Neural progenitor cell (in vitro differentiated cells): ENCODE results near the gene HMG20A. TPM values are rescaled to one million over a fixed set of nuclear protein-coding genes. Genes with fewer than 3 reads are reported as not detected.

Source experiments
- DNase-seq: peaks from one replicate; pipeline ENCODE4 v3.0.0-alpha.2; 2016; ENCODE audit warnings: low spot score
- H2AFZ ChIP-seq: fragments of 200-600 bp; sonication (generic); replicated peaks from 2 replicates; pipeline ENCODE4 v1.6.1; 2016; ENCODE audit warnings: antibody characterized with exemption
- H3F3A ChIP-seq: fragments of 200-600 bp; sonication (generic); 2 replicates; pipeline ENCODE4 v1.6.1; 2016; ENCODE audit warnings: antibody characterized with exemption, low read depth
- H3K27ac ChIP-seq: fragments of 200-600 bp; sonication (generic); 2 replicates; pipeline ENCODE4 v1.5.1; 2016; ENCODE audit warnings: mild to moderate bottlenecking
- H3K27me3 ChIP-seq: fragments of 200-600 bp; sonication (generic); 2 replicates; pipeline ENCODE4 v1.6.1; 2016; ENCODE audit warnings: mild to moderate bottlenecking, moderate library complexity
- H3K36me3 ChIP-seq: fragments of 200-600 bp; sonication (generic); 2 replicates; pipeline ENCODE4 v1.5.1; 2016
- H3K4me1 ChIP-seq: fragments of 200-600 bp; sonication (generic); 2 replicates; pipeline ENCODE4 v1.6.1; 2016; ENCODE audit warnings: mixed run types
- H3K4me2 ChIP-seq: fragments of 200-600 bp; sonication (generic); 2 replicates; pipeline ENCODE4 v1.6.1; 2016
- H3K4me3 ChIP-seq: fragments of 200-600 bp; sonication (generic); 2 replicates; pipeline ENCODE4 v1.5.1; 2016
- H3K79me2 ChIP-seq: fragments of 200-600 bp; sonication (generic); 2 replicates; pipeline ENCODE4 v1.6.1; 2016; ENCODE audit warnings: low read depth
- H3K9ac ChIP-seq: fragments of 200-600 bp; sonication (generic); 2 replicates; pipeline ENCODE4 v1.6.1; 2016
- H3K9me3 ChIP-seq: fragments of 200-600 bp; sonication (generic); 2 replicates; pipeline ENCODE4 v1.5.1; 2016; ENCODE audit warnings: low read depth
- H4K20me1 ChIP-seq: fragments of 200-600 bp; sonication (generic); 2 replicates; pipeline ENCODE4 v1.6.1; 2016; ENCODE audit warnings: low read depth
- H3K27ac Mint-ChIP-seq: 3 replicates; pipeline ENCODE4 v1.8.0; 2021; ENCODE audit warnings: mixed read lengths
- H3K27me3 Mint-ChIP-seq: 2 replicates; pipeline ENCODE4 v1.8.0; 2022; ENCODE audit warnings: low read depth, mild to moderate bottlenecking, inconsistent platforms, moderate library complexity, mixed read lengths; ENCODE audit not compliant: insufficient read depth
- H3K36me3 Mint-ChIP-seq: 3 replicates; pipeline ENCODE4 v1.8.0; 2021; ENCODE audit warnings: mixed read lengths
- H3K4me1 Mint-ChIP-seq: 3 replicates; pipeline ENCODE4 v1.8.0; 2021; ENCODE audit warnings: mixed read lengths
- H3K4me3 Mint-ChIP-seq: 3 replicates; pipeline ENCODE4 v1.8.0; 2021; ENCODE audit warnings: mild to moderate bottlenecking, moderate library complexity, mixed read lengths
- H3K9me3 Mint-ChIP-seq: 3 replicates; pipeline ENCODE4 v1.8.0; 2020; ENCODE audit warnings: mixed read lengths
- CTCF ChIP-seq: fragments of 200-600 bp; sonication (generic); IDR thresholded peaks from 2 replicates; pipeline ENCODE4 v1.5.1; 2017; ENCODE audit warnings: antibody characterized with exemption, mild to moderate bottlenecking
- EZH2 ChIP-seq: fragments of 200-600 bp; sonication (generic); IDR thresholded peaks from 2 replicates; pipeline ENCODE4 v1.6.1; 2017; ENCODE audit warnings: antibody characterized with exemption, mild to moderate bottlenecking, moderate library complexity
- EZH2phosphoT487 ChIP-seq: fragments of 200-600 bp; sonication (generic); IDR thresholded peaks from 2 replicates; pipeline ENCODE4 v1.6.1; 2017; ENCODE audit warnings: antibody characterized with exemption
- total RNA-seq: library from RNA; depleted of rRNA; stranded (reverse); fragments of >200 nt; gene quantifications from 2 replicates; pipeline ENCODE4 v1.2.3, GENCODE V29; 2015; ENCODE audit warnings: low replicate concordance

HMG20A gene
- total RNA-seq, 1 donor from 2014 or later: 75.6 TPM

- H3K4me1 ChIP-seq: peaks cover 31% of the 10 kb centered on the region
- peaks cover 30% of the 10 kb centered on the region for H4K20me1 ChIP-seq
- peaks cover 2% of the 10 kb centered on the region for H3K27me3 Mint-ChIP-seq
- H3K4me3 ChIP-seq: peak overlapping the region; percentile 94
- H3K4me3 Mint-ChIP-seq: peak overlapping the region; percentile 95
- H3K79me2 ChIP-seq: peaks cover 86% of the 10 kb centered on the region
- H3K4me2 ChIP-seq: peak overlapping the region; percentile 74
- peak overlapping the region; percentile 88 for H3K27ac Mint-ChIP-seq
- H3K27me3 ChIP-seq: no peaks in the 10 kb centered on the region
- peaks cover 36% of the 10 kb centered on the region for H3K4me1 Mint-ChIP-seq
- peak overlapping the region; percentile 80 for H2AFZ ChIP-seq
- no peaks in the 10 kb centered on the region for H3K36me3 Mint-ChIP-seq
- no peaks in the 10 kb centered on the region for H3K36me3 ChIP-seq
- peak; percentile 77 for DNase-seq
- peaks cover 7% of the 10 kb centered on the region for H3F3A ChIP-seq
- H3K9me3 Mint-ChIP-seq: no peaks in the 10 kb centered on the region
- peak overlapping the region; percentile 60 for H3K9ac ChIP-seq
- H3K27ac ChIP-seq: no peak overlapping the region
- H3K9me3 ChIP-seq: no peaks in the 10 kb centered on the region
- TF ChIP-seq CTCF (peak; percentile 37), EZH2 (no peak), EZH2phosphoT487 (no peak)
These were observed 1.5 kb upstream of the HMG20A start for GRCh38 chr15:77418966-77419835.

- Mint-ChIP-seq H3K36me3 (no peaks in the 10 kb centered on the region), H3K27ac (peak within 1 kb of the TSS; percentile 97), H3K27me3 (peaks cover 2% of the 10 kb centered on the region), H3K9me3 (no peaks in the 10 kb centered on the region), H3K4me3 (peak within 1 kb of the TSS; percentile 95), H3K4me1 (peaks cover 36% of the 10 kb centered on the region)
- H3K4me1 ChIP-seq: peaks cover 31% of the 10 kb centered on the region
- peaks cover 86% of the 10 kb centered on the region for H3K79me2 ChIP-seq
- H3K9ac ChIP-seq: peak within 1 kb of the TSS; percentile 79
- no peaks in the 10 kb centered on the region for H3K27me3 ChIP-seq
- H3K9me3 ChIP-seq: no peaks in the 10 kb centered on the region
- peak within 1 kb of the TSS; percentile 82 for H3K4me2 ChIP-seq
- TF ChIP-seq EZH2 (no peak), EZH2phosphoT487 (no peak), CTCF (no peak)
- H3F3A ChIP-seq: peaks cover 7% of the 10 kb centered on the region
- peaks cover 32% of the 10 kb centered on the region for H4K20me1 ChIP-seq
- DNase-seq: peak; percentile 99
- peak within 1 kb of the TSS; percentile 94 for H3K4me3 ChIP-seq
- H3K27ac ChIP-seq: peak within 1 kb of the TSS; percentile 79
- H2AFZ ChIP-seq: peak within 1 kb of the TSS; percentile 99
- no peaks in the 10 kb centered on the region for H3K36me3 ChIP-seq
These were observed 665 bp upstream of the HMG20A start, which contains the start of gene PEAK1 for GRCh38 chr15:77419836-77420609. Gene PEAK1 (minus strand): TSS chr15:77420104. CDS start chr15:77181926, 238,178 bp downstream.

GRCh38 chr15:77421370-77421700 is 647 bp downstream of the HMG20A start:
- H3K4me3 Mint-ChIP-seq: peak overlapping the region; percentile 94
- DNase-seq: peak; percentile 9
- Histone ChIP-seq H3K27me3 (no peaks in the 10 kb centered on the region), H4K20me1 (peaks cover 37% of the 10 kb centered on the region), H3K4me2 (peak overlapping the region; percentile 82), H3F3A (peaks cover 7% of the 10 kb centered on the region), H3K4me1 (peaks cover 27% of the 10 kb centered on the region), H3K27ac (no peak overlapping the region), H3K9ac (peak overlapping the region; percentile 79), H3K4me3 (peak overlapping the region; percentile 94), H3K9me3 (no peaks in the 10 kb centered on the region), H3K79me2 (peaks cover 86% of the 10 kb centered on the region), H2AFZ (peak overlapping the region; percentile 99), H3K36me3 (no peaks in the 10 kb centered on the region)
- H3K27ac Mint-ChIP-seq: peak overlapping the region; percentile 97
- H3K36me3 Mint-ChIP-seq: no peaks in the 10 kb centered on the region
- no peak for TF ChIP-seq EZH2
- TF ChIP-seq CTCF: no peak
- no peak for TF ChIP-seq EZH2phosphoT487
- no peaks in the 10 kb centered on the region for H3K9me3 Mint-ChIP-seq
- peaks cover 36% of the 10 kb centered on the region for H3K4me1 Mint-ChIP-seq
- peaks cover 2% of the 10 kb centered on the region for H3K27me3 Mint-ChIP-seq
